ENCODE results near the gene CEP89. TPM values are rescaled to one million over a fixed set of nuclear protein-coding genes. Genes with fewer than 3 reads are reported as not detected.
"Not testable (repeated sequence)": the region's sequence is repeated elsewhere in the genome, so short reads cannot be mapped to it uniquely, and the experiment has no call there.

Gene CEP89
- polyA plus RNA-seq, 1 donor (not counting 4 experiments of a cell fraction or from before 2014, with no cell fraction given), result 11.2 TPM

- dilution Hi-C loops (cut with MboI; ENCODE audit: extremely low pct_ligation_motif_present, low sequenced_read_pairs), result no loop called here
- Histone ChIP-seq H4K20me1 (ENCODE audit: control insufficient read depth, extremely low read depth, insufficient read depth, low read length) (no peaks in the 10 kb centered on the region), H3K4me2 (ENCODE audit: control insufficient read depth, extremely low read depth, insufficient read depth, low read depth, low read length) (no peak overlapping the region), H2AFZ (ENCODE audit: control insufficient read depth, low read length) (no peak overlapping the region), H3K9ac (ENCODE audit: control insufficient read depth, extremely low read depth, insufficient read depth, low read length) (no peak overlapping the region), H3K9me1 (ENCODE audit: control insufficient read depth, extremely low read depth, insufficient read depth, low read length) (no peaks in the 10 kb centered on the region), H3K9me3 (ENCODE audit: control insufficient read depth, low read depth, low read length) (no peaks in the 10 kb centered on the region), H3K79me2 (ENCODE audit: control insufficient read depth, insufficient read depth, low read length) (no peaks in the 10 kb centered on the region), H3K4me3 (ENCODE audit: control insufficient read depth in 2 of 3, extremely low read depth in 1 of 3, insufficient read depth in 2 of 3, low read depth in 1 of 3, low read length in 3 of 3) (no peak overlapping the region), H3K27me3 (ENCODE audit: control insufficient read depth, extremely low read depth, insufficient read depth, low read length) (no peaks in the 10 kb centered on the region), H3K36me3 (ENCODE audit: control insufficient read depth in 2 of 2, extremely low read depth in 1 of 2, insufficient read depth in 2 of 2, low read length in 2 of 2) (no peaks in the 10 kb centered on the region), H3K27ac (ENCODE audit: control insufficient read depth, insufficient read depth, low read length) (no peak overlapping the region), H3K4me1 (ENCODE audit: control insufficient read depth, extremely low read depth, insufficient read depth, low read length) (no peaks in the 10 kb centered on the region)
- FAIRE-seq (no peak), DNase-seq (ENCODE audit: low read depth, low spot score) (no peak)
- TF ChIP-seq CTCF (optimal IDR thresholded peaks at IDR 0.05 in 1 of 3, IDR thresholded peaks at IDR 0.05 in 1 of 3, conservative IDR thresholded peaks at IDR 0.05 in 1 of 3; ENCODE audit: extremely low read depth in 1 of 3, insufficient read depth in 2 of 3, low read length in 3 of 3) (no peak), EZH2 (IDR thresholded peaks at IDR 0.05; ENCODE audit: low read length) (no peak)
Measured at GRCh38 chr19:33008738-33009137, 37.0 kb upstream of the CEP89 start.

- dilution Hi-C loops (cut with MboI; ENCODE audit: extremely low pct_ligation_motif_present, low sequenced_read_pairs), result no loop called here
- H3K9ac ChIP-seq (ENCODE audit: control insufficient read depth, extremely low read depth, insufficient read depth, low read length), result no peak overlapping the region
- no peak overlapping the region for H3K27ac ChIP-seq (ENCODE audit: control insufficient read depth, insufficient read depth, low read length)
- peaks cover 0 to 3% of the 10 kb centered on the region in 2 experiments for H3K36me3 ChIP-seq (ENCODE audit: control insufficient read depth in 2 of 2, extremely low read depth in 1 of 2, insufficient read depth in 2 of 2, low read length in 2 of 2)
- no peaks in the 10 kb centered on the region for H3K9me1 ChIP-seq (ENCODE audit: control insufficient read depth, extremely low read depth, insufficient read depth, low read length)
- H3K9me3 ChIP-seq (ENCODE audit: control insufficient read depth, low read depth, low read length), result no peaks in the 10 kb centered on the region
- H2AFZ ChIP-seq (ENCODE audit: control insufficient read depth, low read length), result no peak overlapping the region
- FAIRE-seq (no peak), DNase-seq (ENCODE audit: low read depth, low spot score) (no peak)
- no peak for TF ChIP-seq EZH2 (IDR thresholded peaks at IDR 0.05; ENCODE audit: low read length)
- TF ChIP-seq CTCF (optimal IDR thresholded peaks at IDR 0.05 in 1 of 3, IDR thresholded peaks at IDR 0.05 in 1 of 3, conservative IDR thresholded peaks at IDR 0.05 in 1 of 3; ENCODE audit: extremely low read depth in 1 of 3, insufficient read depth in 2 of 3, low read length in 3 of 3), result no peak
- no peaks in the 10 kb centered on the region for H3K4me1 ChIP-seq (ENCODE audit: control insufficient read depth, extremely low read depth, insufficient read depth, low read length)
- no peak overlapping the region for H3K4me2 ChIP-seq (ENCODE audit: control insufficient read depth, extremely low read depth, insufficient read depth, low read depth, low read length)
- no peaks in the 10 kb centered on the region for H4K20me1 ChIP-seq (ENCODE audit: control insufficient read depth, extremely low read depth, insufficient read depth, low read length)
- no peak overlapping the region for H3K4me3 ChIP-seq (ENCODE audit: control insufficient read depth in 2 of 3, extremely low read depth in 1 of 3, insufficient read depth in 2 of 3, low read depth in 1 of 3, low read length in 3 of 3)
- no peaks in the 10 kb centered on the region for H3K27me3 ChIP-seq (ENCODE audit: control insufficient read depth, extremely low read depth, insufficient read depth, low read length)
- no peaks in the 10 kb centered on the region for H3K79me2 ChIP-seq (ENCODE audit: control insufficient read depth, insufficient read depth, low read length)
Measured at GRCh38 chr19:33005440-33005839, 33.7 kb upstream of the CEP89 start.

DNA sequence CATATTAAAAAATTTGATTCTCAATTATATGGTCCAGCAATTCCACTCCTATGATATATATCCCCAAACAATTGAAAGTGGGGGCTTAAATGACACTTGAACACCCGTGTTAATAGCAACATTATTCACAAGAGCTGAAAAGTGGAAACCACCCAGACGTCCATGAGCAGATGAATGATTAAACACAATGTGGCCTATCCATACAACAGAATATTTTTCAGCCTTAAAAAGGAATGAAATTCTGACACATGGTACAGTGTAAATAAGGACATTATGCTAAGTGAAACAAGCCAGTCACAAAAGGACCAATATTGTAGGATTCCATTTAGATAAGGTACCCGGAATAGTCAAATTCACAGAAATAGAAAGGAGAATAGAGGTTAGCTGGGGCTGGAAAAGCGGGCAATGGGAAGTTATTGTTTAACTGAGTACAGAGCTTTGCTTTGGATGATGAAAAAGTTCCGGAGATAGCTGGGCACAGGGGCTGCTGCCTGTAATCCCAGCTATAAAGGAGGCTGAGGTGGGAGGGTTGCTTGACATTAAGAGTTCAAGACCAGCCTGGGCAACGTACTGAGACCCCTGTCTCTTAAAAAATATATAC lies 31.8 kb upstream of the CEP89 start:
- H3K9me3 ChIP-seq (ENCODE audit: control insufficient read depth, low read depth, low read length); H3K9me1 ChIP-seq (ENCODE audit: control insufficient read depth, extremely low read depth, insufficient read depth, low read length); FAIRE-seq; H3K79me2 ChIP-seq (ENCODE audit: control insufficient read depth, insufficient read depth, low read length); H3K36me3 ChIP-seq (ENCODE audit: control insufficient read depth in 2 of 2, extremely low read depth in 1 of 2, insufficient read depth in 2 of 2, low read length in 2 of 2); H3K4me3 ChIP-seq (ENCODE audit: control insufficient read depth in 2 of 3, extremely low read depth in 1 of 3, insufficient read depth in 2 of 3, low read depth in 1 of 3, low read length in 3 of 3); H3K4me1 ChIP-seq (ENCODE audit: control insufficient read depth, extremely low read depth, insufficient read depth, low read length); dilution Hi-C loops (cut with MboI; ENCODE audit: extremely low pct_ligation_motif_present, low sequenced_read_pairs); H3K4me2 ChIP-seq (ENCODE audit: control insufficient read depth, extremely low read depth, insufficient read depth, low read depth, low read length); H3K9ac ChIP-seq (ENCODE audit: control insufficient read depth, extremely low read depth, insufficient read depth, low read length); H3K27ac ChIP-seq (ENCODE audit: control insufficient read depth, insufficient read depth, low read length); H3K27me3 ChIP-seq (ENCODE audit: control insufficient read depth, extremely low read depth, insufficient read depth, low read length); H4K20me1 ChIP-seq (ENCODE audit: control insufficient read depth, extremely low read depth, insufficient read depth, low read length); DNase-seq (ENCODE audit: low read depth, low spot score); H2AFZ ChIP-seq (ENCODE audit: control insufficient read depth, low read length): not testable (repeated sequence)
